GM18502 (cell line): Measurements from ENCODE around the gene EVC.
"Not testable (repeated sequence)": the region's sequence is repeated elsewhere in the genome, so short reads cannot be mapped to it uniquely, and the experiment has no call there.

Source experiments
- ATAC-seq: cut with Tn5 transposase; IDR thresholded peaks from one replicate; pipeline ENCODE4 v1.9.1; 2021; ENCODE audit warnings: mild to moderate bottlenecking; ENCODE audit not compliant: unreplicated experiment, poor library complexity

EVC gene

GRCh38 chr4:5828005-5828391, 117.0 kb downstream of the EVC start:
- ATAC-seq: no peak

GRCh38 chr4:5836943-5837342, 125.9 kb downstream of the EVC start:
- ATAC-seq: no peak

GRCh38 chr4:5837483-5837882, 126.5 kb downstream of the EVC start:
- not testable (repeated sequence) for ATAC-seq

- ATAC-seq: no peak
Measured at GRCh38 chr4:5839332-5839731, 128.3 kb downstream of the EVC start.

- no peak for ATAC-seq
Measured at GRCh38 chr4:5839751-5840674, 129.0 kb downstream of the EVC start.

- ATAC-seq: no peak
Measured at GRCh38 chr4:5842456-5842855, 131.5 kb downstream of the EVC start.

- no peak for ATAC-seq
Measured at GRCh38 chr4:5843573-5844530, 132.9 kb downstream of the EVC start.

GRCh38 chr4:5845035-5845905, 134.3 kb downstream of the EVC start:
- no peak for ATAC-seq

- no peak for ATAC-seq
Measured at GRCh38 chr4:5851637-5852301, 140.8 kb downstream of the EVC start.

GRCh38 chr4:5852523-5853202, 141.7 kb downstream of the EVC start:
- no peak for ATAC-seq

- ATAC-seq: no peak
Measured at GRCh38 chr4:5854929-5855328, 143.9 kb downstream of the EVC start.

GRCh38 chr4:5856362-5856761, 145.4 kb downstream of the EVC start:
- ATAC-seq: not testable (repeated sequence)

GRCh38 chr4:5857199-5857598, 146.2 kb downstream of the EVC start:
- no peak for ATAC-seq

GRCh38 chr4:5858020-5858769, 147.2 kb downstream of the EVC start:
- ATAC-seq: no peak

- no peak for ATAC-seq
Measured at GRCh38 chr4:5863461-5864113, 152.6 kb downstream of the EVC start.
